Fibroblast of the aortic adventitia (primary cell): ENCODE measurements around the gene CDC42BPB. TPM values are rescaled to one million over a fixed set of nuclear protein-coding genes. Genes with fewer than 3 reads are reported as not detected.

Experiments used
- DNase-seq: peaks from one replicate; pipeline ENCODE4 v3.0.0-alpha.2; 2010; ENCODE audit warnings: low read depth
- H3K4me3 ChIP-seq: 2 replicates; pipeline ENCODE4 v1.5.1; 2011; ENCODE audit warnings: low read depth, mild to moderate bottlenecking, control low read depth, low read length, moderate library complexity
- total RNA-seq: library from RNA; depleted of rRNA; stranded (reverse); fragments of >200 nt; gene quantifications from 2 replicates; pipeline ENCODE4 v1.2.3, GENCODE V29; 2012; ENCODE audit warnings: low replicate concordance
- TF ChIP-seq, protein P1 (sequence below): IDR thresholded peaks from 2 replicates; pipeline ENCODE4 v1.5.1; 2011; ENCODE audit warnings: mild to moderate bottlenecking, low read length, control low read depth, inconsistent platforms; ENCODE audit not compliant: insufficient read depth

The CDC42BPB gene
- total RNA-seq, 1 donor: 78.4 TPM

DNA sequence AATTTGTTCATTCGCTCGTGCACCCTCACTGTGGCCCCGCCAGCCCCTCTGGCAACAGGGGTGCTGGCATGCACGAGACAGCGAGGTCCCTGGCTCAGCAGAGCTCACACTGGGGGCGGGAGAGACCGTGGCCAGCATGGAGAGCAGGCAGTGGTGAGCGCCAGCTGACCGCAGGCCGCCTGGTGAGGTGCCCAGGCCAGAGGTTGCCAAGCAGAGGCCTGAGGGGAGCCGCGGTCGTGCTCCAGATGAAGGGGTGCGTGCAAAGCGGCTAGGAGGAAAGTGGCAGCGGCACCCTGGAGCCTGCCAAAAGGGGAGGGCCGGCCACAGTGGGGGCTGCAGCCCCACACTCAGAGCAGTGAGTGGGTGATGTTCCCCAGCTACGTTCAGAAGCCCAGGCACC, 56.1 kb downstream of the CDC42BPB start:
- no peak for DNase-seq
- H3K4me3 ChIP-seq: no peak overlapping the region
- TF ChIP-seq, protein P1, sequence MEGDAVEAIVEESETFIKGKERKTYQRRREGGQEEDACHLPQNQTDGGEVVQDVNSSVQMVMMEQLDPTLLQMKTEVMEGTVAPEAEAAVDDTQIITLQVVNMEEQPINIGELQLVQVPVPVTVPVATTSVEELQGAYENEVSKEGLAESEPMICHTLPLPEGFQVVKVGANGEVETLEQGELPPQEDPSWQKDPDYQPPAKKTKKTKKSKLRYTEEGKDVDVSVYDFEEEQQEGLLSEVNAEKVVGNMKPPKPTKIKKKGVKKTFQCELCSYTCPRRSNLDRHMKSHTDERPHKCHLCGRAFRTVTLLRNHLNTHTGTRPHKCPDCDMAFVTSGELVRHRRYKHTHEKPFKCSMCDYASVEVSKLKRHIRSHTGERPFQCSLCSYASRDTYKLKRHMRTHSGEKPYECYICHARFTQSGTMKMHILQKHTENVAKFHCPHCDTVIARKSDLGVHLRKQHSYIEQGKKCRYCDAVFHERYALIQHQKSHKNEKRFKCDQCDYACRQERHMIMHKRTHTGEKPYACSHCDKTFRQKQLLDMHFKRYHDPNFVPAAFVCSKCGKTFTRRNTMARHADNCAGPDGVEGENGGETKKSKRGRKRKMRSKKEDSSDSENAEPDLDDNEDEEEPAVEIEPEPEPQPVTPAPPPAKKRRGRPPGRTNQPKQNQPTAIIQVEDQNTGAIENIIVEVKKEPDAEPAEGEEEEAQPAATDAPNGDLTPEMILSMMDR: no peak

DNA sequence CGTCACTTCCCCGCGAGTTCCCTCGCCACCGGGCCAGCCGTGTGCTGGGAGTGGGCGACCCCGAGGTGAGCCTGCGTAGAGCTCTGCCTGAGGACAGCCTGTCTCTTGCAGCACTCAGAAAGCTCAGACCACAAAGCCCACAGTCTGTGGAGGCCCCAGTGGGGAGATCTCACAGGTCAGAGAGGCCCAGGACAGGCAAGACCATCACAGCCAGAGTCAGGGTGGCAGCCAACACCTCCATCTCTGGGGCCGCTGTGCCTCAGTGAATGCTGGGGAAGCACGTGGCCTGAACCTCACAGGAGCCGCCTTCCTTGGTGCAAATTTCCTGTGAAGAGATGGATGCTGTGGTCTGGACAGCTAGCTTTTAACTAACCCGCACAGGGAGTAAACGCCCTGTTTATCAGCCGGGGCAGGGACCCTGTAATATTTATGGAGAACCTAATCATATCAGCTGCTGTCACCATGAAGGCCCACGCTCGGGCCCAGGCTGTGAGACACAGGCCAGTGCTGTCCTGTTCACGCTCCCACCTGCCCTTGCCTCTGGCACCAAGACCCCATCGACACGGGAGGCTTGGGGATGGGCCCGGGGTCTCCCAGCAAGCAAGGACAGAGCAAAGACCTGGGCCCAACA, 56.9 kb downstream of the CDC42BPB start:
- H3K4me3 ChIP-seq: no peak overlapping the region
- TF ChIP-seq, protein P1: no peak
- no peak for DNase-seq

DNA sequence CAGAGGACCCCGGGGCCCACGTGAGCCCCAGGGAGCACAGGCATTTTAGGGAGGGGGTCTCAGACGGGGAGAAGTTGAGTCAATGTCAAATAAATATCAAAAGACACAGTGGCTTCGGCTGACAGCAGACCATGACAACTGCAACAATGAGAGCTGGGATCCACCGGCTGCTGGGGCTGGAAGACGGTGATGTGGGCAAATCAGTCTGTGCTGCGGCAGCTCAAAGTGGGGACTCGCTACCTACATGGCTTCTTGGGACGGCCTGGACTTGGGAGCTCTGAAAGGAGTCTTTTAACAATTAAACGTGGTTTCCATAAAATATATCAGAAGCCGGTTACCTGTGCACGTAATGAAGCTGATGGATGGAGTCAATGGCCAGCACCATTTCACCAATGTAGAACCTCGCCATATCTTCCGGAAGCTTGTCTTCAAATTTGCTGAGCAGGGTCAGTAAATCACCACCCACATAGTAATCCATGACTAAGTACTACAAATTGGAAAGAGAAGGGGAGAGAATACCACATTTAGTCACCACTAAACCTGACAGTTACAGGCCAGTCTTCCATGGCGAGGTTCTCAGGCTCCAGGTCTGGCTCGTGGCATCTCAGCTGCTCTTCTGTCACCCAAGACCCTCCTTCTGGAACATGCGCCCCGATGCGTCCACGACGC, 58.0 kb downstream of the CDC42BPB start:
- no peak for DNase-seq
- TF ChIP-seq, protein P1: no peak
- no peak overlapping the region for H3K4me3 ChIP-seq

DNA sequence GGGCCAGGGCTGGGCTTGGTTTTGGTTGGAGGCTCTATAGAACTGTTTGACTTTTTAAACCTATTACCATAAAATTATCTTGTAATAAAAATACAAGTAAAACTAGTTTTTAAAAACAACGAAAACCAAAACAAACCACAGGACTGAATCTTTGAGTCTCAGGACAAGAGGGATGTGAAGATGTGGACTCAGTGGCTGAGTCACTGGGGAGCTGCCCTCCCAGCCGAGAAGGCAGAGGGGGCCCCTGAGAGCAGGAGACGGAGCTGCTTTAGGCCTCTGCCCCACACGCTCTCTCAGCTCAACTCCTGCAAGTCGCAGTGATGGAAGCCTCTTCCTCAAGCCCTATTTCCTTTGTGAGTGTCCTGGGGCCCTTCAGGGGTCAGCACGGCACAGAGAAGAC, 59.0 kb downstream of the CDC42BPB start:
- no peak for DNase-seq
- H3K4me3 ChIP-seq: no peak overlapping the region
- TF ChIP-seq, protein P1: no peak

DNA sequence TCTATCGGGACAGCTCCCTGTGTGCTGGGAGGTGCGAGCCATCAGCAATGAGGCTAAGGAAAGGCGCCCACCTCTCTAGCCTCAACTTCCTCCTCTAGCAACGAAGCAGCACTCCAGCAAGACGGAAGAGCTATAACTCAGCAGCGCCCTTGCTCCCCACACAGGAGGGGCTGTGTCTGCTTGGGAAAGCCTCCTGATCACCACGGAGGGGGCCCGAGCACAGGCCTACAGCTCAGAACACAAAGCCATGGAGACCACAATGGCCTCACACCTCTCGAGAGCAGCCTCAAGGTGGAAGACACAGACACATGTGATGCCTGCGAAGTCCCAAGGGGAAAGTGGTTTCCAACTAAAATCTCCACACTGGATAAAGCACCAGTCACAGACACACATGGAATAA, 60.4 kb downstream of the CDC42BPB start:
- H3K4me3 ChIP-seq: no peak overlapping the region
- TF ChIP-seq, protein P1: no peak
- DNase-seq: no peak

DNA sequence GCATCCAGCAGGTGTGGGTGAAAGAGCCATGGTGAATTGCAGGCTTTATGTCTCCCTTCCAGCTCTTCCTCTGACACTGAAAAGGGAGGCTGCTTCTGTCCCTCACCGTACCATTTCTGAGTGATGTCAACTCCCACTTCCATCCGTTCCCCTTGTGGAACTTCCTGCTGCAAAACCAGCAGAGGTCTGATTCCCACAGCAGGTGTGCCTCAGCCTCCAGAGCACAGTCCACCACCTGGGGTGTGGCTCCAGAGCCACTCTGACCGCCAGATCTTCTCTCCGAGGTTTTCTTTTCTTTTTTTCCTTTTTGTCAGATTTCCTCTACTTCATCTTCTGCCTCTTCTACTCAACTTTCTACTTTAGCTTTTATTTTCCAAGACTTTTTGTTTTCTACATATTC, 62.7 kb downstream of the CDC42BPB start:
- H3K4me3 ChIP-seq: no peak overlapping the region
- TF ChIP-seq, protein P1: no peak
- no peak for DNase-seq
